NB4 (cell line): ENCODE measurements around the gene SRBD1.

ENCODE experiments used
- CTCF ChIP-seq: IDR thresholded peaks from one replicate; pipeline ENCODE4 v1.5.1; 2012; ENCODE audit warnings: low read depth, low read length
- MAX ChIP-seq: IDR thresholded peaks from 2 replicates; pipeline ENCODE4 v1.6.1; 2011; ENCODE audit warnings: low read depth, low read length
- MYC ChIP-seq: IDR thresholded peaks from 2 replicates; pipeline ENCODE4 v1.6.1; 2011; ENCODE audit warnings: low read depth, low read length
- POLR2A ChIP-seq: IDR thresholded peaks from 2 replicates; pipeline ENCODE4 v1.6.1; 2011; ENCODE audit warnings: mild to moderate bottlenecking; ENCODE audit not compliant: insufficient read length; ENCODE audit errors: extremely low read depth

GRCh38 chr2:45559436-45559835 lies 51.6 kb downstream of the SRBD1 start:
- TF ChIP-seq CTCF, result no peak
- no peak for TF ChIP-seq MAX
- TF ChIP-seq POLR2A, result no peak
- no peak for TF ChIP-seq MYC
